T-helper 2 cell treated with Interferon-gamma antibody and Interleukin-4, amounts not matched to agents 5 μg/mL and 100 μg/mL, for 36 hours (primary cell): ENCODE data around the gene CYFIP2.
A peak's percentile ranks its signal among the peaks of the same experiment; 100 is the strongest.
"Not testable (repeated sequence)": the region's sequence is repeated elsewhere in the genome, so short reads cannot be mapped to it uniquely, and the experiment has no call there.

Source experiments
- DNase-seq: peaks from one replicate; pipeline ENCODE4 v3.0.0; 2021; ENCODE audit warnings: low spot score
- H3K27ac Mint-ChIP-seq: one replicate; pipeline ENCODE4 v1.8.0; 2021; ENCODE audit warnings: mild to moderate bottlenecking, mixed read lengths
- H3K27me3 Mint-ChIP-seq: one replicate; pipeline ENCODE4 v1.8.0; 2021; ENCODE audit warnings: low read depth, mixed read lengths
- H3K36me3 Mint-ChIP-seq: one replicate; pipeline ENCODE4 v1.8.0; 2021; ENCODE audit warnings: low read depth, mixed read lengths
- H3K4me1 Mint-ChIP-seq: one replicate; pipeline ENCODE4 v1.8.0; 2021; ENCODE audit warnings: low read depth, mixed read lengths
- H3K4me3 Mint-ChIP-seq: one replicate; pipeline ENCODE4 v1.8.0; 2022; ENCODE audit warnings: mild to moderate bottlenecking, moderate library complexity, mixed read lengths
- H3K9me3 Mint-ChIP-seq: one replicate; pipeline ENCODE4 v1.8.0; 2021; ENCODE audit warnings: mixed read lengths

Gene CYFIP2

DNA sequence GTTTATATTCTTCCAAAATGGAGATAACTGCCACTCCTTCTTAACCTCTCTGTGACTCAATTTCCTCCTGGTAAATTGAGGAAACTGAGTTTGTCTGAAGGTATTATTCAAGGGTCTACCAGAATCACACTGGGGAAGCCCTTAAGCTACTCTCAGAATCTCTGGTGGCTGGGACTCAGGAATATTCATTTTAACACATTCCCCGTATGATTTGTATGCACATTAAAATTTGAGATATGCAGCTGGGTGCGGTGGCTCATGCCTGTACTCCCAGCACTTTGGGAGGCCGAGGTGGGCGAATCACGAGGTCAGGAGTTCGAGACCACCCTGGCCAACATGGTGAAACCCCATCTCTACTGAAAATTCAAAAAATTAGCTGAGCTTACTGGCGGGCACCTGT lies 21.2 kb upstream of the CYFIP2 start:
- Mint-ChIP-seq H3K4me1 (peaks cover 46% of the 10 kb centered on the region), H3K36me3 (peaks cover 89% of the 10 kb centered on the region), H3K27ac (peak overlapping the region; percentile 34)
- not testable (repeated sequence) for H3K9me3 Mint-ChIP-seq, H3K4me3 Mint-ChIP-seq, DNase-seq, H3K27me3 Mint-ChIP-seq

DNA sequence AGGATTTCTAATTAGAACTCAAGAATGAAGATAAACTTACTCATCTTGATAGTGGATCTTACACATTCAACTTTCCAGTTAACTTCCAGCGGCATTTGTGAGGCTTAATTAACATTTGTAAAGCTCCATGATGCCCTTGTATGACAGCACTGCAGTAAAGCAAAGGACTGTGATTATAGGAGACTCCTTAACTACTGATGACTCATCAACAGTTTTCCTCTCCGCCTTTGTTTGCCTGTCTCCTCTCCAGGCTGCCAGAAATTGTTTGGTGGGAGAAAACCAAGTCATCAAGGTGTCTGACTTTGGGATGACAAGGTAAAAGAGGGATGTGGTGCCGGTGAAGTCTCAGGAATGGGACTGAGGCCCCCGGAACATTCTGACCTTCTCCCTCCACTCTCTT lies 20.4 kb upstream of the CYFIP2 start:
- H3K9me3 Mint-ChIP-seq, result no peaks in the 10 kb centered on the region
- peaks cover 53% of the 10 kb centered on the region for H3K4me1 Mint-ChIP-seq

DNA sequence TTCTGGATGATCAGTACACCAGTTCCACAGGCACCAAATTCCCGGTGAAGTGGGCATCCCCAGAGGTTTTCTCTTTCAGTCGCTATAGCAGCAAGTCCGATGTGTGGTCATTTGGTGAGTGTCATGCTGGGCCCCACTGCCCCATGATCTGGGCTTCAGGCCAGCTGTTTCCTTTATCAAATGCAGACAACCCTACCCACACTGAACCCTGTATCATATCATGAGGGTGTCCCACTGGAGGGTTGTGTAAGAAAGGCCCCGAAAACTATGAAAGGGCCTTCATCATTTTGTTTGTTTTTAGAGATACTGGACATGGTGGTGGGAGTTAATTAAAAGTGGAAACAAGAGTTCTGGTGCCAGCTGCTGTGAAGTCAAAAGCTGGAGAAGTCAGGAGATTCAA lies 20.0 kb upstream of the CYFIP2 start:
- H3K36me3 Mint-ChIP-seq, result peaks cover 88% of the 10 kb centered on the region
- peaks cover 57% of the 10 kb centered on the region for H3K4me1 Mint-ChIP-seq
- H3K27me3 Mint-ChIP-seq, result no peaks in the 10 kb centered on the region
- H3K4me3 Mint-ChIP-seq, result no peak overlapping the region
- DNase-seq, result no peak
- H3K9me3 Mint-ChIP-seq, result no peaks in the 10 kb centered on the region
- H3K27ac Mint-ChIP-seq, result no peak overlapping the region

More for the DNA sequence above, 20.4 kb upstream of the CYFIP2 start:
- Mint-ChIP-seq H3K4me3 (no peak overlapping the region), H3K36me3 (peaks cover 88% of the 10 kb centered on the region), H3K27ac (no peak overlapping the region), H3K27me3 (no peaks in the 10 kb centered on the region)
- no peak for DNase-seq

DNA sequence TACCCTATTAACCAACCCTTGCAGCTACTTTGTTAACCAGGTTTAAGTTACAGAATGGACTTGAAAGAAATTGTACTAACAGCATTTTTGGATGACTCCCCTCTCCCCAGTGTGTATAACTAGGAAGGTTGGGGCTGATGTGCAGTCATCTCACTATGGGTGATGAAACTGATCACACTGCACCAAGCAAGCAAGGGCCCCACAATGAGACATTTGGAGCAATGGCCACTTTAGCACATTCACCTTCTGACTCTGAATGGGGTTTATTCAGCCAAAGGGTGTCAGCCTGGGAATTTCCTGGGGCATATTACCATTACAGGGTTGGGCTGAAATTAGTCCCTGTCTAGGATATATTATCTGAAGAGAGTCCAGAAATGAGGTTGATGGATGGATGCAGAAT lies 18.7 kb upstream of the CYFIP2 start:
- Mint-ChIP-seq H3K4me3 (peak overlapping the region; percentile 61), H3K27me3 (no peaks in the 10 kb centered on the region), H3K27ac (peak overlapping the region; percentile 63), H3K4me1 (peaks cover 69% of the 10 kb centered on the region), H3K9me3 (no peaks in the 10 kb centered on the region), H3K36me3 (peaks cover 88% of the 10 kb centered on the region)
- peak; percentile 55 for DNase-seq

DNA sequence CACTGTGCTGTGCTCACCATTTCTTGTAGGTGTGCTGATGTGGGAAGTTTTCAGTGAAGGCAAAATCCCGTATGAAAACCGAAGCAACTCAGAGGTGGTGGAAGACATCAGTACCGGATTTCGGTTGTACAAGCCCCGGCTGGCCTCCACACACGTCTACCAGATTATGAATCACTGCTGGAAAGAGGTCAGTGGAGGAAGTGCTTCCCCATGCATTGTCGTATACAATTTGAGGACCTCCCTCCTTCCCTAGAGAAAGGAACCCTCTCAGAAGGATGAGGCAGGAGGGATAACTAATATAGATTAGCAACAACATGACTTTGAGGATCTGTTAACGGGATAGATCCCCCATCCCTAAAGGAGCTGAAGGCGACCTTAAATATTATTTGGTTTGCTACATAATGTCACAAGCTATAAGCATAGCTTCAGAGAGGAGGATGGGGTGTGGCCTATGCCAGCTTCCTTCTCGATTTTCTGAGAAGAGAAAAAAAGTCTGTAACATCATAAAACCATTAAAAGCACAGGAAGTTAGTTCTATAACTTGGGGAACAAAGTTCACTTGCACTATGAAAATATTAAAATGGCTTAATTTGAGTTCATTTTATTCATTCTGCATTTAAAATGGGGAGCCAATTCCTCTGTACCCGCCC lies 17.0 kb upstream of the CYFIP2 start:
- H3K36me3 Mint-ChIP-seq, result peaks cover 91% of the 10 kb centered on the region
- no peaks in the 10 kb centered on the region for H3K27me3 Mint-ChIP-seq
- H3K9me3 Mint-ChIP-seq, result no peaks in the 10 kb centered on the region
- DNase-seq, result no peak
- peak overlapping the region; percentile 88 for H3K27ac Mint-ChIP-seq
- peaks cover 80% of the 10 kb centered on the region for H3K4me1 Mint-ChIP-seq
- H3K4me3 Mint-ChIP-seq, result peak overlapping the region; percentile 61

DNA sequence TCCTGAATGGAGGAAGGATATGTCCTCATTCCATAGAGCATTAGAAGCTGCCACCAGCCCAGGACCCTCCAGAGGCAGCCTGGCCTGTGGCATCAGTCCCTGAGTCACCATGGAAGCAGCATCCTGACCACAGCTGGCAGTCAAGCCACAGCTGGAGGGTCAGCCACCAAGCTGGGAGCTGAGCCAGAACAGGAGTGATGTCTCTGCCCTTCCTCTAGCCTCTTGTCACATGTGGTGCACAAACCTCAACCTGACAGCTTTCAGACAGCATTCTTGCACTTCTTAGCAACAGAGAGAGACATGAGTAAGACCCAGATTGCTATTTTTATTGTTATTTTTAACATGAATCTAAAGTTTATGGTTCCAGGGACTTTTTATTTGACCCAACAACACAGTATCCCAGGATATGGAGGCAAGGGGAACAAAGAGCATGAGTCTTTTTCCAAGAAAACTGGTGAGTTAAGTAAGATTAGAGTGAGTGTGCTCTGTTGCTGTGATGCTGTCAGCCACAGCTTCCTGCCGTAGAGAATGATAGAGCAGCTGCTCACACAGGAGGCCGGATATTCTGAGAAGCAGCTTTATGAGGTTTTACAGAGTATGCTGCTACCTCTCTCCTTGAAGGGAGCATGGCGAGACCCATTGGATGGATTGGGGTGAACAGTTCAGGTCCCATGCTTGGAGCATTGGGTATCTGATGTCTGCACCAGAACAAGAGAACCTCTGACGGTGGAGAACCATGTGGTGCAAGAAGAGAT lies 13.0 kb upstream of the CYFIP2 start:
- peak overlapping the region; percentile 98 for H3K27ac Mint-ChIP-seq
- peak overlapping the region; percentile 66 for H3K4me3 Mint-ChIP-seq
- H3K36me3 Mint-ChIP-seq, result peaks cover 94% of the 10 kb centered on the region
- H3K27me3 Mint-ChIP-seq, result no peaks in the 10 kb centered on the region
- peaks cover 91% of the 10 kb centered on the region for H3K4me1 Mint-ChIP-seq
- no peaks in the 10 kb centered on the region for H3K9me3 Mint-ChIP-seq
- peak; percentile 77 for DNase-seq

DNA sequence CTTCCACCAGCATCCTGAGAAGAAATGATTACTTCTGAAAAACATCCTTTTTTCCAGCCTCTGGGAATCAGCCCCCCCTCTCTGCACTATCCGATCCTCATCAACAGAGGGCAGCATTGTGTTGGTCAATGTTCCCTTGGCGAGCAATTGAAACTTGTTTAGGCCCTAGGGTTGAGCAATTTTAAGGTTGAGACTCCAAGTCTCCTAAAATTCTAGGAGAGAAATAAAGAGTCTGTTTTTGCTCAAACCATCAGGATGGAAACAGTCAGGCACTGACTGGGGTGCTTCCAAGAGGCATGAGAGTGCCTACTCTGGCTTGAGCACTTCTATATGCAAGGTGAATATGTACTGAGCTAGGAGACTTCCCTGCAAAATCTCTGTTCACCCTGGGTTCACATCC lies 12.4 kb upstream of the CYFIP2 start:
- H3K27ac Mint-ChIP-seq, result peak overlapping the region; percentile 98
- no peaks in the 10 kb centered on the region for H3K9me3 Mint-ChIP-seq
- H3K4me1 Mint-ChIP-seq, result peaks cover 85% of the 10 kb centered on the region
- no peaks in the 10 kb centered on the region for H3K27me3 Mint-ChIP-seq
- H3K4me3 Mint-ChIP-seq, result peak overlapping the region; percentile 66
- H3K36me3 Mint-ChIP-seq, result peaks cover 87% of the 10 kb centered on the region
- no peak for DNase-seq

DNA sequence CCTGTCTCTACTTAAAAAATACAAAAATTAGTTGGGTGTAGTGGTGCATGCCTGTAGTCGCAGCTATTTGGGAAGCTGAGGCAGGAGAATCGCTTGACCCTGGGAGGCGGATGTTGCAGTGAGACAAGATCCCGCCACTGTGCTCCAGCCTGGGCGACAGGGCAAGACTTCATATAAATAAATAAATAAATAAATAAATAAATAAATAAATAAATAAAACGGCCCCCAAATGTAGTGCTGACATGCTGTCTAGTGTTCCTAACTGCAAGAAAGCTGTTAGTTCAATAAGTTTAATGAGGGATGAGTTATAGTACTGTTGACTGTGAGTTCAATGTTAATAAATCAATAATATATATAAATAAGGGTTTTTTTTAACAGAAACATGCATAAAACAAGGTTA lies 7.5 kb upstream of the CYFIP2 start:
- Mint-ChIP-seq H3K36me3 (peaks cover 43% of the 10 kb centered on the region), H3K9me3 (no peaks in the 10 kb centered on the region), H3K4me1 (peaks cover 64% of the 10 kb centered on the region), H3K4me3 (no peak overlapping the region), H3K27me3 (no peaks in the 10 kb centered on the region), H3K27ac (no peak overlapping the region)
- no peak for DNase-seq

DNA sequence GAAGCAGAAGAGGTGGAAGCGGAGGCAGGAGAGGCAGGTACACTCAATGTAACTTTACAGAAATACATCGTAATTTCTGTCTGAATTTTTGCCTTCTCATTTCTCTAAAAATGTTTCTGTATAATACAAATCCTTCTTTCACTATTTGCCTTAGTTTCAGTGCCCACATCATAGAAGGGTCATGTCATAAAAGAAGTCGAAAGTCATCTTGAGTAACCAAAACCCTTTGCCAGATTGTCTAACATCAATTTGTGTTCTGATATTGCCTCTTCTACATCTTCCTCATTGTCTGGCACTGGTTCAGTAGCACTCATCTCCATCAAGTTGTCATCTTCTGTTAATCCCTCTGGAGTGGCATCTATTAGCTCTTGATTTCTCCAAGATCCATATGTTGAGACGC lies 6.2 kb upstream of the CYFIP2 start:
- no peak for DNase-seq
- no peak overlapping the region for H3K4me3 Mint-ChIP-seq
- H3K4me1 Mint-ChIP-seq, result peaks cover 63% of the 10 kb centered on the region
- no peak overlapping the region for H3K27ac Mint-ChIP-seq
- peaks cover 31% of the 10 kb centered on the region for H3K36me3 Mint-ChIP-seq
- no peaks in the 10 kb centered on the region for H3K27me3 Mint-ChIP-seq
- H3K9me3 Mint-ChIP-seq, result no peaks in the 10 kb centered on the region

DNA sequence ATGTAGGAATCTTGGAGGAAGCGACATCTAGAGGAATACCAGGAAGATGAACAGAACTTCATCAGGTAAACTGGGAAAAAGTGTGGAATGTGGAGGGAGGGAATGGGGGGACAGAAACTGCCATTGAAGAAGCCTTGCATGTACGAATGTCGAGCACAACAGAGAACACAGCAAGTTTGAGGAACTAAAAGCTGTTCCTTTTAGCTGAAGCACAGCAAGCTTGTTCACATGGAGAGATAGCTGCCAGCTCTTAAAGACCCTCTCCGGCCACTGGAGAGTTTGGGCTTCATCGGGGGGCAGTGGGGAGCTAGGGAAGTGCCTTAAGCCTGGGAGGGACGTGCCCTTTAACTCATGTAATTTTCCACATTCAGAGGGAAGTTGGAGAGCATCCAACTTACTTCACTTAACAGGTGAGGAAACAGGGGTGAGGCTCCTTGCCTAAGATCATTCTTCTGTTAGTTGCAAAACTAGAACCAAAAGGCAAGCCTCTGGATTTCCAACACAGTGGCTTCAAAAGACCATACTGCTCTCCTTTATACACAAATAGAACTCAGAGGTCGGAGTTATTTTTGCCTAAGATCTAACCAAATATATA lies 2.3 kb upstream of the CYFIP2 start:
- peak overlapping the region; percentile 1 for H3K4me3 Mint-ChIP-seq
- H3K27ac Mint-ChIP-seq, result no peak overlapping the region
- H3K4me1 Mint-ChIP-seq, result peaks cover 54% of the 10 kb centered on the region
- DNase-seq, result no peak
- H3K9me3 Mint-ChIP-seq, result no peaks in the 10 kb centered on the region
- no peaks in the 10 kb centered on the region for H3K27me3 Mint-ChIP-seq
- H3K36me3 Mint-ChIP-seq, result peaks cover 22% of the 10 kb centered on the region

DNA sequence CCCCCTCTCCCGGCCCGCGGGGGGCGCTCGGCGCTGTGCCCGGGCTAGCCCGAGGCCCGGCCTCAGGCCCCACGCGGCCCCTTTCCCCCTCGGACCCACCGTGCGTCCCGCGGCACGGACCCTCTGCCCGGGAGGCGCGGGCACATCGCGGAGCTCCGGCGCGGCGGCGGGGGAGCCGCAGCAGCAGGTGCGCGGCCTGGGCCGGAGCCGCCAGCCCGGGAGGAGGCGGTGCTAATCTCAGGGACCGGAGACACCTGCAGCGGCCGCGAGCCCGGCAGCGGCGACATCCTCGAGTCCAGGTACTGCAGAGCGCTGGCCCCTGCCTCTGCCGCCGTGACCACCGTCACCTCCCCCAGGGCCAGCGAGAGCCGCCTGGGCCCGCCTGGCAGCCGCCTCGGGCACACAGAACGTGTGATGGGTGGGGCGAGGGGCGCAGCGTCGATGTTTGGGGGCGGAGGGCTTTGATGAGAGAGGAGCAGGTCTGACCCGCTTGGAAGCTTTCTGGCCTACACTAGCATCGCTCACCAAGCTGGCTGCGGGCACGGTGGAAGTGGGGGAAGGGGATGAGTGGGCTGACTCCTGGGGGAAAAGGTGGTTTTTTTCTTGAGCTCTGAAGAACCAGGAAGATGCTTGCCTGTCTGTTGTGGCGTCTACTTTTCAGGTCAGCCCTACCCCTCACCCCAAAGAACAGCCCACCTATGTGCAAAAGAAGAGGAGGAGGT lies 524 bp downstream of the CYFIP2 start:
- DNase-seq, result no peak
- H3K4me1 Mint-ChIP-seq, result peaks cover 63% of the 10 kb centered on the region

DNA sequence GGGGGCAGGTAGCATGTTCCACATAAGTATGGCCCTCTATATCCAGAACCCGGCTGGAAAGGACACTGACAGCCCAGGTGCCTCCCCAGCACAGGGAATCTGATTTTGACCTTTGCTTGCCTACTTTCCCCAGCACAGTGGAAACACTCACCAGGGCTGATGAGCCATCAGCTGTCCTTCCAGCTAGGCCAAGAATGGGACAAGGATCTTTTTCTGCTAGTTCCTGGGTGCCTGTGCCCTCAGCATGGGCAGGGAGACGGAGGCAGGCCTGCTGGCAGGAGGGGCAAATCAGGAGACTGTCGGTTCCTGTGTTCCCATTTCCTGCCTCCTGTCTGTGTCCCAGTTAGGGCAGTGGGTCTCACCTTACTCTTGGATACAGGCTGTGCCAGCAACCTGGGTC lies 1.1 kb downstream of the CYFIP2 start:
- H3K4me1 Mint-ChIP-seq, result peaks cover 67% of the 10 kb centered on the region
- H3K27ac Mint-ChIP-seq, result peak overlapping the region; percentile 92
- peak overlapping the region; percentile 91 for H3K4me3 Mint-ChIP-seq
- H3K9me3 Mint-ChIP-seq, result no peaks in the 10 kb centered on the region
- H3K27me3 Mint-ChIP-seq, result no peaks in the 10 kb centered on the region
- DNase-seq, result no peak
- H3K36me3 Mint-ChIP-seq, result peaks cover 47% of the 10 kb centered on the region

More for the DNA sequence above, 524 bp downstream of the CYFIP2 start:
- H3K27ac Mint-ChIP-seq, result peak overlapping the region; percentile 92
- H3K27me3 Mint-ChIP-seq, result no peaks in the 10 kb centered on the region
- H3K9me3 Mint-ChIP-seq, result no peaks in the 10 kb centered on the region
- peaks cover 44% of the 10 kb centered on the region for H3K36me3 Mint-ChIP-seq
- peak overlapping the region; percentile 91 for H3K4me3 Mint-ChIP-seq

DNA sequence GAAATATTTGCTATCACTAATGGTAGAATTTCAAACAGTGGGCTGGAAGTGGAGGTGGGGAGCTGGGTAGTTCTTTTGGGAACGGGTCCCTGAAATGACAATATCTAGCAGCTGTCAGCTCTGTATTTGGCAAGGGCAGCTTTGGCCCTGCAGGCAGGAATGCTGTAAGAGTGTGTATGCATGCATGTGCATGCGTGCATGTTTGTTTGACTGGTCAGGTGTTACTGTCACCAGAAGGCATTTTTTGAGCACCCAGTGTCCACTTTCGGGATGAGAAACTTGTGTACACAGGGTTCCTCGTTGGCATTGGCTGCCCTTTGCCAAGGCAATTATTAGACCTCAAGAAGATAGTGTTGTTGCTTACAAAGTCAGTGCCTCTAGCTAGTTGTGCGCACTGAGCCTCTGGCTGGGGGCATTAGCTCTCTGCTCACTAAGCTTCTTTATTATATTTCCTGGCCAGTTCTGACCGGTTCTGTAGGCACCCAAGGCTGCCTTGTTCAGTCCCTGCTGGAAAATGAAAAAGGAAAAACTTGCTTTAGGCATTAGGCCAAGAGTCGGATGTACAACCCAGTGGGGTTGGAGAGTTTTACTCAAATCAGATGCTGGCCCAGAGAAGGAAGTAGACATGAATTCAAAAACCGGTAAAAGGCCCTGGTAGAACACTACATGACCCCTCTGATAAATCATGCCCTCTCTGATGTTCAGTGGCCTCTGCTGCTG lies 2.0 kb downstream of the CYFIP2 start:
- no peak for DNase-seq
- Mint-ChIP-seq H3K36me3 (peaks cover 49% of the 10 kb centered on the region), H3K9me3 (no peaks in the 10 kb centered on the region)

More for the DNA sequence above, 2.0 kb downstream of the CYFIP2 start:
- no peaks in the 10 kb centered on the region for H3K27me3 Mint-ChIP-seq
- H3K4me1 Mint-ChIP-seq, result peaks cover 73% of the 10 kb centered on the region
- peak overlapping the region; percentile 92 for H3K27ac Mint-ChIP-seq
- H3K4me3 Mint-ChIP-seq, result peak overlapping the region; percentile 91
